Head of caudate nucleus (tissue), 42 donors: ENCODE results near the gene SHISA9.

ENCODE experiments used
- DNase-seq, 42 donors: peaks; one replicate each; pipeline versions ENCODE4 v3.0.0 to v3.0.0-alpha.2; 2020 to 2021; ENCODE audit warnings: mixed read lengths in 7 of 42
- intact Hi-C: fragments of 100-400 bp; cut with DNase I; formaldehyde crosslinking; loops from one replicate; pipeline ENCODE4 v1.15.0; 2022

Gene SHISA9

GRCh38 chr16:13049688-13050087, 148.3 kb downstream of the SHISA9 start:
- no peak for DNase-seq
- intact Hi-C loops, result no loop called here

GRCh38 chr16:13052431-13052830, 151.0 kb downstream of the SHISA9 start:
- intact Hi-C loops, result no loop called here
- no peak for DNase-seq

- intact Hi-C loops, result no loop called here
- DNase-seq, result peak in 15 of 42 donors; percentile 16 to 77 (median 47)
Observed at GRCh38 chr16:13055480-13055879, 154.1 kb downstream of the SHISA9 start.

- intact Hi-C loops, result no loop called here
Observed at GRCh38 chr16:13056607-13057006, 155.2 kb downstream of the SHISA9 start.

GRCh38 chr16:13060932-13061331, 159.5 kb downstream of the SHISA9 start:
- intact Hi-C loops, result no loop called here
- DNase-seq, result peak in 2 of 42 donors; percentile 19 to 28

More at GRCh38 chr16:13056607-13057006, 155.2 kb downstream of the SHISA9 start:
- DNase-seq, result no peak

GRCh38 chr16:13061691-13062090, 160.3 kb downstream of the SHISA9 start:
- intact Hi-C loops, result no loop called here
- DNase-seq, result no peak

- intact Hi-C loops, result no loop called here
- no peak for DNase-seq
Observed at GRCh38 chr16:13062219-13062618, 160.8 kb downstream of the SHISA9 start.

- intact Hi-C loops, result no loop called here
- DNase-seq, result no peak
Observed at GRCh38 chr16:13063457-13063856, 162.1 kb downstream of the SHISA9 start.

- intact Hi-C loops, result no loop called here
- DNase-seq, result no peak
Observed at GRCh38 chr16:13064821-13065220, 163.4 kb downstream of the SHISA9 start.

GRCh38 chr16:13067648-13068047, 166.2 kb downstream of the SHISA9 start:
- DNase-seq, result peak in 40 of 42 donors; percentile 13 to 87 (median 48)
- intact Hi-C loops, result no loop called here

- intact Hi-C loops, result no loop called here
- no peak for DNase-seq
Observed at GRCh38 chr16:13068912-13069583, 167.7 kb downstream of the SHISA9 start.

- DNase-seq, result peak; percentile 33 to 86 (median 61)
- intact Hi-C loops, result no loop called here
Observed at GRCh38 chr16:13070268-13070667, 168.9 kb downstream of the SHISA9 start.

GRCh38 chr16:13076878-13077277, 175.5 kb downstream of the SHISA9 start:
- intact Hi-C loops, result no loop called here
- DNase-seq, result no peak

GRCh38 chr16:13077816-13078215, 176.4 kb downstream of the SHISA9 start:
- intact Hi-C loops, result no loop called here
- DNase-seq, result no peak

GRCh38 chr16:13080531-13080930, 179.1 kb downstream of the SHISA9 start:
- DNase-seq, result no peak
- intact Hi-C loops, result no loop called here

- intact Hi-C loops, result no loop called here
- DNase-seq, result no peak
Observed at GRCh38 chr16:13081825-13082331, 180.5 kb downstream of the SHISA9 start.

GRCh38 chr16:13083681-13084080, 182.3 kb downstream of the SHISA9 start:
- intact Hi-C loops, result no loop called here
- DNase-seq, result no peak

GRCh38 chr16:13084331-13084730, 182.9 kb downstream of the SHISA9 start:
- intact Hi-C loops, result no loop called here
- no peak for DNase-seq

- intact Hi-C loops, result no loop called here
- DNase-seq, result peak in 36 of 42 donors; percentile 6 to 83 (median 38)
Observed at GRCh38 chr16:13093661-13094060, 192.3 kb downstream of the SHISA9 start.

GRCh38 chr16:13095061-13095460, 193.7 kb downstream of the SHISA9 start:
- intact Hi-C loops, result no loop called here

GRCh38 chr16:13098536-13098935, 197.1 kb downstream of the SHISA9 start:
- intact Hi-C loops, result no loop called here
- DNase-seq, result no peak

More at GRCh38 chr16:13095061-13095460, 193.7 kb downstream of the SHISA9 start:
- DNase-seq, result no peak
